ENCODE measurements around the gene NFKB1.

The NFKB1 gene

GRCh38 chr4:102637391-102637790 lies 136.2 kb downstream of the NFKB1 start:
- no peak for DNase-seq

DNA sequence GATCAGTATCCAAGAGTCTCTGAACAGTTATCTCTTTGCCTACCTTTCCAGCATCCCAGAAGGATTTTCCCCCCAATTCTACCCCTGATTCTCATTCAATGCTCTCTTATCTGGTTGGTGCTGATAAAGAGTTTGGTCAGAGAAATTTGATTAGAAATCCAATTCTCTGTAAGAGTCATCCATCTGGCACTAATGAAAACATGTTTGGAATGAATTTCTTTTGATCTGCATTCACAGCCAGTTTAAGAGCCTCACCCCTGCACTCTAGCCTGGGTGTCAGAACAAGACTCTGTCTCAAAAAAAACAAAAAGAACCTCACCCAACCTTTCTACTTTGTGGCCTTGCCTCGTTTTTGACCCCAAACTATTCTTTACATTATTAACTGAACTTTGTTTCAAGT lies 137.5 kb downstream of the NFKB1 start:
- no peak for DNase-seq

DNA sequence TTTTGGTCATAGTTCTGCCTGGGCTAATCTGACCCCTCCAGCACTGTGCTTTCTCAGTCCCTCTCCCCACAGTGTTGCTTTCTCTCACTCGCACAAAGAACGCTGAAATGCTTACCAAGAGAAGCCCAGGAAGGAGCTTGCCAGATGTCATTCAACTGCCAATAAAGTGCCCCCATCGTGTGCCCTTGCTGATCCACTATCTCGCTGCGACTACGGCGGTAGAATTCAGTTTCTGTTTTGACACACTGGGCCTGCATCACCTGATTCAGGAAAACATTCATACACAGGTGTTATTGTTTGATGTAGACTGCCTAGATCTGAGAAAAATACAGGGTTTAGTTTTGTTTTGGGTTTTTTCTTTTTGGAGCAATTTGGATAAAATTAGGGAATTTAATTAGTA lies 138.4 kb downstream of the NFKB1 start:
- peak in 1 of 2 donors; percentile 38 for DNase-seq

- no peak for DNase-seq
Measured at GRCh38 chr4:102640669-102641068, 139.5 kb downstream of the NFKB1 start.

DNA sequence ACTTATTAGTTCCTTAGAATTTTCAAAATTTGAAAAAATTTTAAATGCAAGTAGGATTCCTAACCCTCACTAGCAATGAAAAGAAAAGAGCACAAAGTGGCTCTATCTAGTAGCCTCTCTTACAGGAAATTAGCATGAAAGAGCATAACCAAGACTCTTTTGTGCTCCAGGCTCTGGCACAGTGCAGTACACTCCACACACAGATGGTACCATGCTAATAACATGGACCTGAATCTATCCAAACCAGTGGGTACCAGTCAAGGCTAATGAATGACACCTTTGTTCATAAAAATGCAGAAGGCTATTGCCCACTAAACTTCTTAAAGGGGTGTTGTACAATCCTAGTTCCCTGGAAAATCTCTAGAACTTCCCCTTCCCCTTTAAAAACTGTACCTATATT lies 140.6 kb downstream of the NFKB1 start:
- DNase-seq, result no peak

DNA sequence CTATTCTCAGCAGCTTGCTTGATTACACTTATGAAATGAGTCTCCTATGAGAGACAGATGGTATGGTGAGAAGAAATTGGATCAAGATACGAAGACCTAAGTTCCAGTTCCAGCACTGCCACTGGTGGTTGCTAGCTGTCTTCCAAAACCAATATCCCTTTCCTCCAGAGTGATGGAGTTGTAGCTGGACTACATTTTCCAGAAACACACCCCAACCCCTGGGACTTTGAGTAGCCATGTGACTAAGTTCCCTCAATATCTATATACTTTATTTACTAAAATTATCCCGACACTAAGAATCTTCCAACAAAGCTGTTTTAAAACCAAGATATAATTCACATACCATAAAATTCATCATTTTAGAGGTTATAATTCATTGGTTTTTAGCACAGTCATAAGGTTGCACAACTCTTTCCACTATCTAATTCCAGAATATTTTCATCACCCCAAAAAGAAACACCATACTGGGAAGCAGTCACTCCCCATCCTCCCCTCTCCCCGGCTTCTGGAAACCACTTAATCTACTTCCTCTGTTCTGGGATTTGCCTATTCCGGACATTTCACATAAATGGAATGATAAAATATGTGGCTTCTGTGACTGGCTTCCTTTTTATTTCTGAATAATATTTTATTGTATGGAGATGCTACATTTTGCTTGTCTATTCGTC lies 141.6 kb downstream of the NFKB1 start:
- no peak for DNase-seq

GRCh38 chr4:102647117-102647516 lies 146.0 kb downstream of the NFKB1 start:
- no peak for DNase-seq

GRCh38 chr4:102657206-102657605 lies 156.0 kb downstream of the NFKB1 start:
- no peak for DNase-seq

DNA sequence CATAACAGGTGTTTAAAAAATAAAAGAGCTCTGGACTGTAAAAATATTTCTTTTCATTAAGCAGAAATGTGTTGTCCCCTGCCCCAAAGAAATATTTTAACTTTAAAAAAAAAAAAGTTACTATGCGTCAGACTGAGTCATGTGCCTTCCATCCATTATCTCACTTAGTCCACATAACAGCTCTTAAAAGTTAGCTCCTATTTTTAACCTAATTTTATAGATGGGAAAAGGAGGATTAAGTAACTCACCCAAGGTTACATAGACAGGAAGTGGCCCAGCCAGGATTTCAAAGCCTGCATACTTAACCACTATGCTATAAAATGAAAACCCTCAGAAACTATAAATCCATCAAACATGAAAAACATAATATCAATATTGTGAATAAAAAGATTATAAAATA lies 161.9 kb downstream of the NFKB1 start:
- no peak for DNase-seq

- DNase-seq, result no peak
Measured at GRCh38 chr4:102665527-102665926, 164.4 kb downstream of the NFKB1 start.

Data from CD4-positive, alpha-beta T cell treated with Interleukin-4 for 1 hour (primary cell).